ENCODE data around the gene LMNA.

DNA sequence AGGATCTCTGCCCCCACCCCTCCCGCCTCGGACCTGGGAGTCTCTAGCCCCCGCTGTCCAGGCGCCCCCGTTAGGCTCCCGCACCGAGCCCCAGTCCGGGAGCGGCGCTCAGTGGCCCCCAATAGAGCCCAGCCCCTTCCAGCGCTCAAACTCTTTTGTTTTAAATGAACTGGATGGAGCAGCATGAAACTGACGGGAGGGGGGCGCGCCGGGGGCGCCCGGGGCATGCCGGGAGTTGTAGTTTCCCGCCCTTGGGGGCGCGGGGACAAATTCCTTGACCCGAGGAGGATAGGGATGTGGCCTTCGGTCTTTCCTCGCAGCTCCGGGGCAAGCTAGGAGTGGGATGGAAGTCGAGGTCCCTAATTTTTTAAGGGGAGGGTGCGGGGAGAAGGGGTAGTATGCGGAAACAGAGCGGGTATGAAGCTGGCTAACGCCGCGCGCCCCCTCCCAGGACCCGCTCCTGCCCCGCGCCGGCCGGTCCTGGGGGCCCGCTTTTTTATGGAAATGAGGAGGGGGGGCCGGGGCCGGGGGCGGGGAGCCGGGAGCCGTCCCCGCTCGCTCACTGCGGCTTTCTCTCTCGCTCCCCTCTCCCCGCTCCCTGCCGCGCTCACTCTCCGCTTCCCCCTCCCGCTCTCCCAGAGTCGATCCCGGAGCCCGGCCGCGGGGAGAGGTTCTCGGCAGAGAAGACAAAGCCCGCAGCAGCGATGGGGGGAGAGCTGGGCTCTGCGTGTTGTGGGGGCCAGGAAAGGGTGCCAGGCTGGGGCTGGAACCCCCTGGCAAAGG is 32.0 kb upstream of the LMNA start, which contains the start of gene MEX3A:
- TF ChIP-seq, protein P1, sequence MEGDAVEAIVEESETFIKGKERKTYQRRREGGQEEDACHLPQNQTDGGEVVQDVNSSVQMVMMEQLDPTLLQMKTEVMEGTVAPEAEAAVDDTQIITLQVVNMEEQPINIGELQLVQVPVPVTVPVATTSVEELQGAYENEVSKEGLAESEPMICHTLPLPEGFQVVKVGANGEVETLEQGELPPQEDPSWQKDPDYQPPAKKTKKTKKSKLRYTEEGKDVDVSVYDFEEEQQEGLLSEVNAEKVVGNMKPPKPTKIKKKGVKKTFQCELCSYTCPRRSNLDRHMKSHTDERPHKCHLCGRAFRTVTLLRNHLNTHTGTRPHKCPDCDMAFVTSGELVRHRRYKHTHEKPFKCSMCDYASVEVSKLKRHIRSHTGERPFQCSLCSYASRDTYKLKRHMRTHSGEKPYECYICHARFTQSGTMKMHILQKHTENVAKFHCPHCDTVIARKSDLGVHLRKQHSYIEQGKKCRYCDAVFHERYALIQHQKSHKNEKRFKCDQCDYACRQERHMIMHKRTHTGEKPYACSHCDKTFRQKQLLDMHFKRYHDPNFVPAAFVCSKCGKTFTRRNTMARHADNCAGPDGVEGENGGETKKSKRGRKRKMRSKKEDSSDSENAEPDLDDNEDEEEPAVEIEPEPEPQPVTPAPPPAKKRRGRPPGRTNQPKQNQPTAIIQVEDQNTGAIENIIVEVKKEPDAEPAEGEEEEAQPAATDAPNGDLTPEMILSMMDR (IDR thresholded peaks at IDR 0.05): no peak
- TF ChIP-seq POLR2A (IDR thresholded peaks at IDR 0.05): peak in 1 of 2 donors; percentile 33
